Subcutaneous abdominal adipose tissue (tissue), 5 donors: Measurements from ENCODE around the gene NME2.
A peak's percentile ranks its signal among the peaks of the same experiment; 100 is the strongest.
"Not testable (repeated sequence)": the region's sequence is repeated elsewhere in the genome, so short reads cannot be mapped to it uniquely, and the experiment has no call there.

ENCODE experiments used
- H3K27ac ChIP-seq: one replicate; pipeline ENCODE4 v1.7.0; 2013; ENCODE audit warnings: low read depth, mild to moderate bottlenecking, inconsistent platforms, low read length, moderate library complexity
- H3K27me3 ChIP-seq, 5 donors: one replicate each; pipeline ENCODE4 v1.7.0; 2013; ENCODE audit warnings: low read length in 5 of 5, inconsistent platforms in 1 of 5; ENCODE audit not compliant: control insufficient read depth in 5 of 5, insufficient read depth in 4 of 5
- H3K36me3 ChIP-seq, 5 donors: one replicate each; pipeline ENCODE4 v1.7.0; 2013; ENCODE audit warnings: low read length in 5 of 5; ENCODE audit not compliant: control insufficient read depth in 5 of 5, insufficient read depth in 5 of 5
- H3K4me1 ChIP-seq, 5 donors: one replicate each; pipeline ENCODE4 v1.7.0; 2013; ENCODE audit warnings: low read length in 5 of 5, mild to moderate bottlenecking in 3 of 5, moderate library complexity in 1 of 5; ENCODE audit not compliant: control insufficient read depth in 5 of 5, insufficient read depth in 5 of 5
- H3K4me3 ChIP-seq, 5 donors: one replicate each; pipeline ENCODE4 v1.7.0; 2013; ENCODE audit warnings: low read length in 5 of 5, low read depth in 1 of 5
- H3K9ac ChIP-seq, 5 donors: one replicate each; pipeline ENCODE4 v1.7.0; 2013; ENCODE audit warnings: low read length in 5 of 5, mild to moderate bottlenecking in 4 of 5, moderate library complexity in 3 of 5
- H3K9me3 ChIP-seq, 5 donors: one replicate each; pipeline ENCODE4 v1.7.0; 2013; ENCODE audit warnings: low read length in 5 of 5; ENCODE audit not compliant: control insufficient read depth in 5 of 5
- donor health status: healthy.
- donor health status: healthy.
- donor health status: healthy.
- donor health status: healthy.
- donor health status: healthy.

NME2 gene

DNA sequence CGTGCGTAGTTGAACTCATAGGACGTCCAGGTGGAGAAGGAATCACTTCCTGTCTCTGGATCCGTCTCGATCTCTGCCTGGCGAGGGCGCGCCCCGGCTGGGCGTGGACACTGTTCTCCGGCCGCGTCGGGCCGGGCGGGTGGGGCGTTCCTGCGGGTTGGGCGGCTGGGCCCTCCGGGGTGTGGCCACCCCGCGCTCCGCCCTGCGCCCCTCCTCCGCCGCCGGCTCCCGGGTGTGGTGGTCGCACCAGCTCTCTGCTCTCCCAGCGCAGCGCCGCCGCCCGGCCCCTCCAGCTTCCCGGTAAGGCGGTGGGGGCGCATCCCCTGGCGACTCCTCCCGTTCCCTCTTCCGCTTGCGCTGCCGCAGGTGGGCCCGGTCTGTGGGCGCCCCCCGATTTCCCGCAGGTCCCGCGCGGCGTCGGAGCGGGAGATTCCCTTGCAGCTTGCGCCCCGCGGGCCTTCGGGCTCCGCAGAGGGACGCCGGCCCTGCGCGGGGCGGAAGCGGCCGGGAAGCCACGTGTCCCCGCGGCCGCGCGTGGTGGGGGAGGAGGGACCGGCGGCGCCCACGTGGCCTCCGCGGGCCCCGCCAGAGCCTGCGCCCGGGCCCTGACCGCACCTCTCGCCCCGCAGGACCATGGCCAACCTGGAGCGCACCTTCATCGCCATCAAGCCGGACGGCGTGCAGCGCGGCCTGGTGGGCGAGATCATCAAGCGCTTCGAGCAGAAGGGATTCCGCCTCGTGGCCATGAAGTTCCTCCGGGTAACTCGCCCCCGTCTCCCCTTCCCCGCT lies at the start of gene NME2:
NME2 (plus strand) TSS at position 214 of the 789 bp plus-strand sequence; CDS start at position 634, 420 bp downstream.
- H3K9me3 ChIP-seq: no peaks in the 10 kb centered on the region
- peak within 1 kb of the TSS; percentile 89 for H3K27ac ChIP-seq
- H3K4me3 ChIP-seq: peak within 1 kb of the TSS; percentile 73 to 99 (median 91)
- H3K27me3 ChIP-seq: no peaks in the 10 kb centered on the region
- H3K9ac ChIP-seq: peak within 1 kb of the TSS; percentile 85 to 96 (median 89)
- peaks cover 3 to 19% (median 18%) of the 10 kb centered on the region in 5 donors for H3K4me1 ChIP-seq
- peaks cover 11 to 41% (median 39%) of the 10 kb centered on the region in 5 donors for H3K36me3 ChIP-seq

- Histone ChIP-seq H3K9ac (peak overlapping the region in 3 of 5 donors; percentile 32 to 98 (median 47)), H3K4me1 (peaks cover 20 to 35% (median 33%) of the 10 kb centered on the region in 5 donors)
Measured at GRCh38 chr17:51118330-51119195, 47.6 kb upstream of the NME2 start.

DNA sequence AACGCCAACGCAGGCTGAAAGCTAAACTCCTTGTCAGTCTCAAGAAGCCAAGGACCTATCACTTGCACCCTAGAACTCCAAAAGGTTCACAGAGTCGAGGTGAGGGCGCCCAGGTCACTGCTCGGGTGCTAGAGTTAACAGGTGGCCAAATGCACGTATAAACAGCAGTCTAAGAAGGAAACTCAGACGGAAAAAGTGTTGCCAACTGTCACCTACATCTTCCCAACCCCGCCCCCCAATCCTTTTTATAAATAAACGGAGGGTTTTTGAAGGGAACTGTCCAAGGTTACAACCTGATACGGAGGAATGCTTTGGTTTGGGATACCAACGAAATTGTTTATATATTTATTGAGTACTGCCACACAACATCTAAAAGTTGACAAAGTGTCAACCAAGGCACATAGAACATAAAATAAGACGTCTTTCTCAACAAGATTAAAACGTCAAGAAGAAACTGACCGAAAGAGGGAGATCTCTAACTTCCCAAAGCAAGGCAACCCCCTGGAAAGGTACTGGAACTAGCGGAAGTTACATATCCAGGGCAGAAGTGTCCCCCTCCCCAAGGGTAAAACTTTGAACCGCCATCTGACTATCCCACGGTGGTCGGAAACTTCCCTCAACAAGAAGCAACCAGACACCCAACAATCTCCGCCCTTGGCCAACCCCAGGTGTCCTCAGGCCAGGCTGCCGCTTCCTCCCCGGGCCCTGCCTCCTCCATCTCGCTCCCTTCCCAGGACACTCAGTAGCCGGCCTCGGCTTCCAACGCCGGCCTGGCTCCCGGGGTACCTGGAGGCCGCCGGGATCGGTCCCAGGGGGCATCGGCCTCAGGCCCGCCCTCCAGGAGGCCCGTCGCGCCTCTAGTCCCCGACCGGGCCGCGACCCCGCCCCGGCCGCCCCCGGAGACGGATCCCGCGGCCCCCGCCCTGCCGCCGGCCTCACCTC lies 46.5 kb upstream of the NME2 start:
- H3K9me3 ChIP-seq: no peaks in the 10 kb centered on the region
- no peaks in the 10 kb centered on the region for H3K36me3 ChIP-seq
- peak overlapping the region; percentile 98 for H3K27ac ChIP-seq
- H3K4me3 ChIP-seq: peak overlapping the region; percentile 82 to 100 (median 99)
- H3K27me3 ChIP-seq: no peaks in the 10 kb centered on the region
- H3K9ac ChIP-seq: peak overlapping the region; percentile 90 to 98 (median 96)
- peaks cover 20 to 35% (median 33%) of the 10 kb centered on the region in 5 donors for H3K4me1 ChIP-seq

More at GRCh38 chr17:51118330-51119195, 47.6 kb upstream of the NME2 start:
- H3K36me3 ChIP-seq: no peaks in the 10 kb centered on the region
- H3K27me3 ChIP-seq: no peaks in the 10 kb centered on the region
- H3K9me3 ChIP-seq: no peaks in the 10 kb centered on the region
- H3K27ac ChIP-seq: peak overlapping the region; percentile 98
- peak overlapping the region; percentile 82 to 100 (median 99) for H3K4me3 ChIP-seq

DNA sequence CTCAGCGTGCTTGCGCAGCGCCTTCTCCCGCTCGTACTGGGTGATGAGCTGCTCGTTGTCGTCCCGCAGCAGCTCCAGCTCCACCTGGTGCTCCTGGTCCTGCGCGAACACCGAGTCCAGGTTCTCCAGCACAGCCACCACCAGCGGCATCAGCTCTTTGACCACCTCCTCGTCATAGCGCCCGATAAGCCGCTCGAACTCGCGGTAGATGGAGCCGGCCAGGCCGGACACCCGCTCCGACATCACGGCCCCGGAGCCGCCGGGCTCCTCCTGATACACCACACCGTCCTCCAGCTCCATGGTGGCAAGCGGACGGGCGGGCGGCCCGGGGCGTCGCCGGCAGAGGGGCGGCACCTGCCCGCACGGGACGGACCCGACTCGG lies 45.9 kb upstream of the NME2 start:
- Histone ChIP-seq H3K36me3 (no peaks in the 10 kb centered on the region), H3K9me3 (no peaks in the 10 kb centered on the region), H3K9ac (peak overlapping the region; percentile 52 to 98 (median 96)), H3K4me3 (peak overlapping the region; percentile 64 to 100 (median 99)), H3K4me1 (peaks cover 20 to 35% (median 33%) of the 10 kb centered on the region in 5 donors), H3K27me3 (no peaks in the 10 kb centered on the region), H3K27ac (peak overlapping the region; percentile 98)

DNA sequence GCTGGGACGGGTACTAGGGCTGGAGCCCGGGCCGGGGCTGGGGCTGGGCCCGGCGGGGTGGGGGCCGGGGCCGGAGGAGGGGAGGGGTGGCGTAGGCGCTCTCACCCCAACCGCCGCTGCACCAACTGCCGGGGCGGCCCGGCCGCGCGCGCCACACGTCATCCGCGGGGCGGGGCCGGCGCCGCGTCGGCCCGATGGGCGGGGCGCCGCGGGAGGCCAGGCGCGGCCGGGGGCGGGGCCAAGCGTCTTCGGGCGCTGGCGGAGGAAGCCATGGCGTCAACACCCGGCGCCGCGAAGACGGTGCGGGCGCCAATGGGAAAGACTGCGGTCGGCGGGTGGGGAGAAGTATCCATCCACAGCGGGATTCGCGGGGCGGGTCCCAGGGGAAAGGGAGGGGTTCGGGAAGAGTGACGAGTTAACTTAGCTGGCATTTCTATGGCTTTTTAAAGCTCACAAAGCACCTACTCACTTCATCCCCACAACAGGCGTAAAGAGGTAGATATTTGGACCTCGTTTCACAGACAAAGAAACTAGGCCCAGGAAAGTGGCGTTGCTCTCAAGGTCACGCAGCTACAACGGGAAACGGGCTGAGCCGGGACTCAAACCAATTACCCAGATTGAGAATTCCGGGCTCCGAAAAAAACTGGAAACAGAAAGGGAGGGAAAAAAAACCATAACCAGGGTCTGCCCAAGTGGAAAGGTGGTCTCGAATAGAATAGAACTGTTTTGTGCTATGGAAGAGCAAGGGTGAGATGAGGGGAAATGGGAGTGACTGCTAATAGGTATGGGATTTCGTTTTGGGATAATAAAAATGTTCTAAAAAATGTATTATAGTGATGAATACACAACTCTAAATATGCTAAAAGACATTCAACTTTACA lies 45.2 kb upstream of the NME2 start, which contains the start of gene SPAG9:
SPAG9 (minus strand) TSS at position 130 of the 881 bp plus-strand sequence. CDS start 212 bp downstream, outside the sequence.
- Histone ChIP-seq H3K27ac (peak within 1 kb of the TSS; percentile 100), H3K4me3 (peak within 1 kb of the TSS; percentile 82 to 100 (median 99)), H3K4me1 (peaks cover 20 to 35% (median 34%) of the 10 kb centered on the region in 5 donors), H3K27me3 (no peaks in the 10 kb centered on the region), H3K36me3 (no peaks in the 10 kb centered on the region), H3K9ac (peak within 1 kb of the TSS; percentile 93 to 99 (median 97)), H3K9me3 (no peaks in the 10 kb centered on the region)

DNA sequence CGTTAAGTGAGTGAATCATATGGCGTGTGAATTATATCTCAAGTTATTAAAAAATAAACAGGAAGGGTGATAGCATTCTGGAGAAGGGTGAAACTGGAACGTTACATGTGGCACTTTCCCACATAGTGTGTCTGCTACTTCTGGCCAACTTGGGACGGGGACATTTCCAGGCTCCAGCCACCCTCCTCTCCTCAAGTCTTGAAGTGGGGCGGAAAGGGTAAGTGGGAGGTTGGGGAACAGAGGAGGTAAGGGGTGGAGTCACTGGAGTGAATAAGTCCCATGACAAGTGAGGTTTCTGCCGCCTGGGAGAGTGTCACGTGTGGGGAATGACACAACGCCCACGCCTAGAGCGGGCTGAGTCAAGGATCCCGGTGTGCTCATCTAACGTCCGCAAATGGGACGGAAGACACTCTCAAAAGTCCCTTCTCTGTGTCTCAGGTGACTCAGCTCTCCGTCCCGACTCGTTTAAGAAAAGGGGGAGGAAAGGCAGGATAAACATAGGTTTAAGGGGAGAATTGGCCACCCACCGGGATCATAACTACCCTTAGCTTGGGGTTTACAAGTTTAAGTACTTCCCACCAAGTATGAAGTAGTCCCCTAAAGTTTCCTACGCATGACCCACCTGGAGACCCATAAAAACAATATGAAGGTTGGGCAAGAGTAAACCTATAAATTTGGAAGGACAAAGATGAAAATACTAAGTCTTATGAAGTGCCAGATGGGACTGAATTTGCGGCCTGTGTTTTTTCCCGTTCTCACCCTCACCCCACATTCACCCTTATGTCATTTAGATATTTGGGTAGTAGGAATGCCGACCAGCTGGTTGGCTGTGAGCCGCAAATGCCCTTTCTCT lies 44.4 kb upstream of the NME2 start:
- H3K4me1 ChIP-seq: peaks cover 20 to 38% (median 35%) of the 10 kb centered on the region in 5 donors
- H3K27me3 ChIP-seq: no peaks in the 10 kb centered on the region
- H3K9me3 ChIP-seq: no peaks in the 10 kb centered on the region
- H3K9ac ChIP-seq: peak overlapping the region; percentile 88 to 99 (median 93)
- H3K27ac ChIP-seq: peak overlapping the region; percentile 100
- H3K36me3 ChIP-seq: no peaks in the 10 kb centered on the region
- peak overlapping the region; percentile 61 to 82 (median 74) for H3K4me3 ChIP-seq

DNA sequence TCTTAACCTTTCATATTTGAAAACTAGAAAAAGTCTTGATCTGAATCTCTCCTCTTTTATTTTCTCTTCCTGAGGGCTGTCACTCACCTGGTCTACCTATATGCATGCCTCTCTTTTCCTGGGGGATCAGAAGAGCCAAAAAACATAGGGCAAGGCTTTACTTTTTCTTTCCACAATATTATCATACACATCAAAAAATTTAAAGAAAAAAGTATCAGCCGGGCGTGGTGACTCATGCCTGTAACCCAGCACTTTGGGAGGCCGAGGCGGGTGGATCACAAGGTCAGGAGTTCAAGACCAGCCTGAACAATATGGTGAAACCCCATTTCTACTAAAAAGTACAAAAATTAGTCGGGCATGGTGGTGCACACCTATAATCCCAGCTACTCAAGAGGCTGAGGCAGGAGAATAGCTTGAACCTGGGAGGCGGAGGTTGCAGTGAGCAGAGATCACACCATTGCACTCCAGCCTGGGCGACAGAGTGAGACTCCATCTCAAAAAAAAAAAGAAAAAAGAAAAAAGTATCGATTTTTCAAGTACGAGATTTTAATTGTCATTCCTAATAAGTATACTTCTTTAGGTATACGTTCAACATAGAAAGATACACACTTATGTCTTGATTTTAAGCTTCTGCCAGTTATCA lies 43.6 kb upstream of the NME2 start:
- peaks cover 20 to 38% (median 31%) of the 10 kb centered on the region in 5 donors for H3K4me1 ChIP-seq
- H3K27ac ChIP-seq: peak overlapping the region; percentile 100
- H3K27me3 ChIP-seq, H3K9me3 ChIP-seq, H3K36me3 ChIP-seq: not testable (repeated sequence)
- H3K9ac ChIP-seq: peak overlapping the region in 4 of 5 donors; percentile 88 to 99 (median 92)
- H3K4me3 ChIP-seq: peak overlapping the region in 1 of 5 donors; percentile 82
